Measurements from ENCODE around the gene KLK2.

Gene KLK2

DNA sequence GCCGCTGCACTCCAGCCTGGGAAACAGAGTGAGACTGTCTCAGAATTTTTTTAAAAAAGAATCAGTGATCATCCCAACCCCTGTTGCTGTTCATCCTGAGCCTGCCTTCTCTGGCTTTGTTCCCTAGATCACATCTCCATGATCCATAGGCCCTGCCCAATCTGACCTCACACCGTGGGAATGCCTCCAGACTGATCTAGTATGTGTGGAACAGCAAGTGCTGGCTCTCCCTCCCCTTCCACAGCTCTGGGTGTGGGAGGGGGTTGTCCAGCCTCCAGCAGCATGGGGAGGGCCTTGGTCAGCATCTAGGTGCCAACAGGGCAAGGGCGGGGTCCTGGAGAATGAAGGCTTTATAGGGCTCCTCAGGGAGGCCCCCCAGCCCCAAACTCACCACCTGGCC, at the start of gene KLK2:
KLK2 (plus strand) TSS at position 384 of the 400 bp plus-strand sequence. CDS start 35 bp downstream, outside the sequence.
- DNase-seq (ENCODE audit: low spot score) = no peak

DNA sequence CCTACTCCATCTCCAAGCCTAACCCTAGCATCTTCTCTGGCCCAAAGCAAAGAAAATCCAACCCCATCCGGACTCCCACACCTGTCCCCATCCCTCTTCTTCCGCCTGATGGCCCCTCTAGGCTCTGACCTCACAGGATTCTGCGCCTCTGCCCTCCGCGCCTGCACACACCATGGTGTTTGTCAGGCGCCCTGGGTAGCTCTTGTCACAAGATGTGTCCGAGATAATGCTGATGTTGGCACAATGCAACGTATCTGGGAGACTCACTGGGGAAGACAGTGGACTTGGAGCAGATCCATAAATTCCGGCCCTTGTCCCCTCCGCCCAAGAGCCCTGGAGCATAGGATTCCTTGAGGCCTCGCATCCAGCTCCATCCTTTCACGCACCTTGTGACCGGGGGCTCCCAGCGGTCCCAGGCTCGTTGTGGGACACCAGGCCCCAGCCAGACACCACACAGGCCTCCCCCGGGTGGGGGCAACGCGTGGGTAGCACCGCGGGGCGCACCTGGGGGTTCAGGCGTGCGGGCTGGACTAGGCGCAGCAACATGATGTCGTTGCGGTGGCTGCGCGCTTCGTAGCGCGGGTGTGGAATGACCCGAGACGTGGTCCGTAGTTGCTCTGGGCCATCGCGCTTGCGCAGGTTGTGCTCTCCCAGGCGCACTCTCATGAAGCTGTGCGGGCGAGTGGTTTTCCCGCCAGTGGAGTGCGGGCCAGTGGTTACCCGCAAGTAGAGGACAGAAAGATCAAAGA, 46.6 kb upstream of the KLK2 start:
- DNase-seq (ENCODE audit: low spot score) = no peak

DNA sequence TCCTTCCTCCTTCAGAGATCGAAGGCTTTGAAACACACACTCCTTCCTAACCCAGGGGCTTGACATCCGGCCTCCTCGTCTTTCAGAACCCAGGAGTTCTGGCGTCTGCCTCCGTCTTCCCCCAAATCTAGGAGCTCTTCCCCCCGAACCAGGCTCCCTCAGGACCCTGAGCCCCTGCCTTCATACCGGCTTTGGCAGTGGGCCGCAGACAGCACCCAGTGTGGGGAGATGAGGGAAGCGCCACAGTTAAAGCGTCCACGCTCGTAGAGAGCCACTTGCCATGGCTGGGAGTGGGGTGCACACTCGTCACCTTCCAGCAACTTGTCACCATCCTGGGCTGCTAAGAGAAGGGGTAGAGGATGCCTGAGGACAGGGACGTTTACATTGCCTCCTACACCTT, 45.8 kb upstream of the KLK2 start:
- no peak for DNase-seq (ENCODE audit: low spot score)

DNA sequence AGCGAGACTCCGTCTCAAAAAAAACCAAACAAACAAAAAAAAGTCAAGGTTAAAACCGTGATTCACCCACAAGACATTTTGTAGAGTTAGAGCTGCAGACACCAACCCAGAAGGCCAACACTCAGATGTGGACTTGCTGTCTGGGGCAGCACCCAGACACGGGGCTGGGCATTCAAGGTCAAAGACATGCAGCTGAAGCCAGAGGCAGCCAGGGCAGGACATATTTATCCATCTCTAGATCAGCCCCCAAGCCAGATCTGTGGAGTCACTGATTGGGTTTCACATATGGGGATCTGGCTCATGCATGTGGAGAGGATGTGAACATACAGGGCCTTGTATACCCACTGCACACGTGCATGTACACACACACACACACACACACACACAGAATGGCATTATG, 43.4 kb upstream of the KLK2 start:
- DNase-seq (ENCODE audit: low spot score) = no peak

DNA sequence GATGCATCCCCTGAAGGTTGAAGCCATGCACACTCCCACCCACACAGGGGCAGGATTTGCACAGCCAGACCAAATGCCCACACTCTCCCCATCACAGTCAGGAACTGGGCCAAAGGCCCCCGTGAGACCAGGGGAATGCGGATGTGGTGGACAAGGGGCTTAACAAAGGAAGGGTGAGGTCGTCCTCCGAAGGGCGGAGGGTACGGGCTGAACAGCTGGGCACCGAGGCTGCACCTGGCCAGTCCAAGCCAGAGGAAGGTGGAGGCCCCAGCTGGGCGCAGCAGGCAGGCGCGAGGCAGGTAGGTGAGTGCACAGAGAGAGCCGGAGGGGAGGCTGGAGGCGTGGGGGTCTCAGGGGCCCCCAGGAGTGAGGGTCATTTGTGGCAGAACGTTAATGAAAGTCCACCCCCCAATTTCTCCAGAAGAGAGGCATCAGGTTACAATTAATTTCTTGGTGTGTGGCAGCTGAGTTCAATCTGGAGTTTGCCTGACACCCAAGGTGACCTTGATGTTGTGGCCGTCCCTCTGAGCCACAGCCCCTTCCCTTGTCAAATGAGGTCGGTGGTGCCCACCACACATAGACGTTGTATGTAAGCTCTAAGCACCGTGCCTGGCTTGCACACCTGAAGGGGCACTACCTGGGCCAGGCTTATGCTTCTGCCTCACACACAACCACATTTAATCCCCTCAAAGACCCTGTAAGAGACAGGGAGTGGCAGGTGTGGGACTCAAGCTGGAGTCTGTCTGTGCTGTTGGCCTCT, 42.8 kb upstream of the KLK2 start:
- no peak for DNase-seq (ENCODE audit: low spot score)

DNA sequence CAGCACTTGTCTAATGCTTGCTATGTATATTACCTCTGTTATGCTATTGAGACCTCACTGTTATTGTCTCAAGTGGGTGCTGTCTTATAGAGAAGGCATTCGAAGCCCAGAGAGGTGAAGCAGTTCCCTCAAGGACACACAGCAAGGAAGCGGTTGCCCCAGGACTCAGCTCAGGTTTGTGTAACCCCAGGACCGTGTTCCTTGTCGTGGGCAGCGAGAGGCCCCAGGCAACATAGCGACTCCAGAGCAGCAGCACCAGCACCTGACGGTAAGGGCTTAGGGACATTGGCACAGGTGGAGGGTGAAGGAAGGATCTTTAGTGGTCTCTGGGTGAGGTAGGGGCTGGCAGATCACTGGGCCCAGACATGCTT, 42.2 kb upstream of the KLK2 start:
- DNase-seq (ENCODE audit: low spot score) = no peak

DNA sequence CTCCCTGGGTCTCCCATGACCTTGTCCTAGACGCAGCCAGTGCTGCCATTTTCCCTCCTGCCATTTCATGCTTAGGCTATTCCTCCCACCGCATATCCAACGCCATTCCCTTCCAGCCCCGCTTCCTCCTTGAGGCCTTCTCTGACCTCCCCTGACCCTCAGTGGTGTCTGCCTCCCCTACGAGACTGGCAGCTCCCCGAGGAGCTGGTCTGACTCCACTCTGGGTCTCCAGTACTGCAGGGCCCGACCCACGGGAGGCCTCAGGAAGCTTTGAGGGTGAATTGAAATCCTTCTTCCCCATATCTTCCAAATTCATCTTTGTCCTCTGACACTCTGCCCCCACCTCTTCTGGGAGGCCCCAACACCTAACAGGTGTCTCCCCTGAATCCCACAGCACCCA, 40.6 kb upstream of the KLK2 start:
- no peak for DNase-seq (ENCODE audit: low spot score)

DNA sequence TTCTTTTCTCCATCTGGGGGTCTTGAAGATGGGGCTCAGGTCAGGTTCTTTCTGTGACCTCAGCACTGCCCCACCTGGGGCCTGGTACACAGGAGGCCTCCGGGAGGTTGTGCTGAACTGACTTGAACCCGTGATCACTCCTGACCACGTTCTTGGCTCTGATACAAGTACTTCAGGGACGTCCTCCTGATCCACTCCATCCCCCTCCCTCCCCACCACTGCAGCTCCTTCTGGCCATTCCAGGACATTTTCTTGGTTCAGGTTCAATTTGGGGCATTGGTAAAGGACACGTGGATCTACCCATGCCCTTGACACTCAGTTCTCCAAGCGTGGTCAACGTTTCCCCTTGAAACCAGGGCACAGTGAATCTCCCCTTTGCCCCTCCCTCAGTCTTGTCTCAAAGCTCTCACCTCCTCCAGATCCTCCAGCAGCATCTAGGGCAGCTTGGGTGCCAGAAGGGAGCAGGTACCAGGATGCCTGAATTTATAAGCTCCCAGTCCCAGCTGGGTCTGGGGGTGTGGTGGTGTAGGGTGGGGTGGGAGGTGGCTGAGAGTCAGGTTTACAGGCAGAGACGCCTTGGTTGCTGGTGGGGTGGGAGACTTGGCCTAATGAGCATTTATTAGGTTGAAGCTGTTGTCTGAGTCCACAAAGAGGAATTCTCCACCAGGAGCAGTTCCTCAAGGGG, 40.0 kb upstream of the KLK2 start, which contains the start of gene KLK15:
KLK15 (minus strand) TSS at position 458 of the 685 bp plus-strand sequence. CDS start 2,082 bp downstream, outside the sequence.
- no peak for DNase-seq (ENCODE audit: low spot score)

DNA sequence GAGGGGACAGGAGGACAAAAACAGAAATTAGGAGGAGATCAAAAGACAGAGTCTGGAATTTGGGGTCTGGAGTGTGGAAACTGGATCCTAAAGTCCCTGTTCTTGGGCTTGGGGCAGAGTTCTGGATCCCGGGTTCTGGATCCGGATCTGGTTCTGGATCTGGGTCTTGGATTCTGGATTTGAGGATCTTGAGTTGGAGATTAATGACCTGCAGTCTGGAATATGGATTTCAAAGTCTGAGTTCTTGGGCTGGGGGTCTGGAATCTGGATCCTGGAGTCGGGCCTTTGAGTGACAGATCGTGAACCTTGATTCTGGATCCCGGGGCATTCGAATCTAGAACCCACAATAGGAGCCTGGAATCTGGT, 39.5 kb upstream of the KLK2 start:
- no peak for DNase-seq (ENCODE audit: low spot score)

DNA sequence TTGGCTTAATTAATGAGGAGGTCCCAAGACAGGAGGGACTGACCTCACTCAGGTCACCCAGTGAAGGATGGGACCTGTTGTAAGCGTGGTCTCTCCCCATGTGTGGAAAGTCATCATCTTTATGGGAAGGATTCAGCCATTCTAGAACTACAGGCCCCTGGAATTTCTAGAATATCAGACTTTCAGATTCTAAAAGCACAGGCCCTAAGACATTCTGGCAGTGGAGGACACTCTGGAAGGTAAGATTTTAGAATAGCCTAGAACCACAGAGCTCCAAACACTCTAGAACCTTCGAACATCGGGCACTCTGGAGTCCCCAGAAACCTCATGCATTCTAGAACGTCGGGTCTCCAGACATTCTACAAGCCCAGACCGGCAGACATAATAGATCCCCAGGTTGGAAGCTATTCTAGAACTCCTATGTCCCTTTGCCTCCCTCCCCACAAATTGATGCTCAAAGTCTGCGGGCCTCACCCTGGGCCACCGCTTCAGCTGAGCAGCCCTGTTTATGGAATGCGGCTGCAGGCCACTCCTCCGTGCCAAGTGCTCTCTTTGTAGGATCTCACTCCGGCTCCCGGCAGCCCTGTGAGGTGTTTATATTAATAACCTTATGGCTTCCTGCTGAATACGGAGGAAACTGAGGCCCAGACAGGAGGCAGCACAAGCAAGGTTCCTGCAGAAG, 38.0 kb upstream of the KLK2 start:
- DNase-seq (ENCODE audit: low spot score) = no peak

DNA sequence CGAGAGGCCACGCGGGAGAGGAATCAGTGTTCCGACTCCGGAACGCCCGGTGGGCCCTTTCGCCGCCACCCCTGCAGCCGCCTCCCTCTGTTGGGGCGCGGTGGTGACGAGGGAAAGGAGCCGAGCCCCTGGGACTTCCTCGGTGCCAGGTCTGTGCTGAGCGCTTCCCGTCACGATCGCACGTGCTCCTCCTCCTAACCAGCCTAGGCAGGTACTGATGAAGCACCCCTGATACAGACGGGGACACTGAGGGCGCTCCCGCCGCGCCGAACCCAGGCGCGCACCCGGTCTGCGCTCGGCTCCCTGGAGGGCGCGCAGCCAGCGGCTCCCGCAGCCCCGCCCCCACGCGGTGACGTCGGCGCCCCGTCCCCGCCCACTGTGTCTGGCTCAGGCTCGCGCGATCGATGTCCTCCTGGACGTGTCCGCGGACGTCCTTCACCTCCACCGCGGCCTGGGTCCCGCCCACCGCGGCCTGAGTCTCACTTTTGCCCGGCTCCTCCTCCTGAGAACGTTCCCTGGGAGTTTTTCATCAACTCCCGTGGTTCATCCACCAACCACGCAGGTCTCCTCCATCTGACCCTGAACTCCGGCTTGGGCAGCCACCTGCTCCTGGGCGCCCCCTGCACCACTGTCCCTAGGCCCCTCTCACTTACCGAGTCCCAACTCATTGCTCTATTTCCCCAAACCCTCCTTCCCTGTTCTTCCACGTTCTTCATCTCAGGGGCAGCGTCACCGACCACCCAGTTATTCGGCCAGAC, 37.3 kb upstream of the KLK2 start:
- DNase-seq (ENCODE audit: low spot score) = peak; percentile 33

DNA sequence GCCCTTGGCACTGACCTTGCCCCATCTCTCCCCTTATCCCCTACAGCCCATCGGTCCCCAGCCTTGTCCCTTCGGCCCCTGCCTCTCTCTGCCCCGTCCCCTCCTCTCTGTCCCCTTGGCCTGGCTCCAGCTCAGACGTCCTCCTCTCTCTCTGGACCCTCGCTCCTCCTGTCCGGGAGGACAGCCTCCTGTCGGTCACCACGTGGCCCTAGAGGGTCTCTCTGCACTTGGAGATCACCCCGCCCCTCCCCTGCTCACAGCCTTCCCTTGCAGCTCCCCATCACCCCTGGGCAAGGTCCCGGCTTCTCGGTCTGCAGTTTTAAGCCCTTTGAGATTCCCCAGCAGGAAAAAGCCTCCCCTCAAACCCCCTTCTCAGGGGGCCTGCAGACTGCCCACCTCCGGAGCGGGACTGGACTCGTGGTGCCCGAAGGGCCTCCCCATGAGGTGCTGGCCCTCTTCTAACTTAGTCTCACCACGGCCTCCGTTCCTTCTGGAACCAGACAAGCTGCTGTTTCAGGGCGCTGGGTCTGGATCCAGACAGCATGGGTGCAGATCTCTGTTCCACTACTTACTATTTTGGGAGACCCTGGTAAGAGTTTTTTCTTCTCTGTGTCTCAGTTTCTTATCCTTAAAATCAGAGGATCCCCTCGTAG, 36.6 kb upstream of the KLK2 start:
- no peak for DNase-seq (ENCODE audit: low spot score)

DNA sequence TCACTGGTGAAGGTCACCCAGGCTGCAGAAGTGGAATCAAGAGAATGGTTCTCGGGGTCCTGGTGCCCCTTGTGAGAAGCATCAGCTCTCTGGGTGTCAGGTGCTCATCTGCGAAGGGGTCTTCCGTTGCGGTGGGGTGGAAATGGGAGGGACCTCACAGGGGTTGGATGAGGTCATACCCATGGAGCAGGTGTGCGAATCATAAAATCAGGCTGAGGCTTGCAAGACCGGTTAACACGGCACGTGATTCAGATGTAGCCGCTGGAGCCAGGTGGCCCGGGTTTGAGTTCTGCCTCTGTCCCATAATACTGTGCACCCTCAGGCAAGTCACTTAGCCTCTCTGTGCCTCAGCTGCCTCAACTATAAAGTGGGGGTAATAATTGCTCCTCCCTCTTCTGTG, 35.9 kb upstream of the KLK2 start:
- DNase-seq (ENCODE audit: low spot score) = no peak

DNA sequence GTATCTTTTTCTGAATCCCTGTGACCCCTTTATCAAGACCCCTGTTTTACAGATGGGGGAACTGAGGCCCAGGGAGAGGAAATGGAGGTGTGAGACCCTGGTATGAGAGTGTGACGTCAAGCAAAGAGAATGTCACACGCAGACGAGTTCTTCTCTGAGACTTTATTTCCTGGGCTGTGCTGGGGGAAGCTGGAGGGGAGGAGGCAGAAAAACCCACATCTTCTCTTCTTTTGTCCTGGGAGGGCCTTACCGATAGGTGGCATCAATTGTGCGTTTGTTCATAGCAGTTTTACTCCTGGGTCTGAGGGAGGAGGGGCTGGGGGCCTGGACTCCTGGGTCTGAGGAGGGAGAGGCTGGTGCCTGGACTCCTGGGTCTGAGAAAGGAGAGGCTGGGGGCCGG, 35.0 kb upstream of the KLK2 start:
- DNase-seq (ENCODE audit: low spot score) = no peak

DNA sequence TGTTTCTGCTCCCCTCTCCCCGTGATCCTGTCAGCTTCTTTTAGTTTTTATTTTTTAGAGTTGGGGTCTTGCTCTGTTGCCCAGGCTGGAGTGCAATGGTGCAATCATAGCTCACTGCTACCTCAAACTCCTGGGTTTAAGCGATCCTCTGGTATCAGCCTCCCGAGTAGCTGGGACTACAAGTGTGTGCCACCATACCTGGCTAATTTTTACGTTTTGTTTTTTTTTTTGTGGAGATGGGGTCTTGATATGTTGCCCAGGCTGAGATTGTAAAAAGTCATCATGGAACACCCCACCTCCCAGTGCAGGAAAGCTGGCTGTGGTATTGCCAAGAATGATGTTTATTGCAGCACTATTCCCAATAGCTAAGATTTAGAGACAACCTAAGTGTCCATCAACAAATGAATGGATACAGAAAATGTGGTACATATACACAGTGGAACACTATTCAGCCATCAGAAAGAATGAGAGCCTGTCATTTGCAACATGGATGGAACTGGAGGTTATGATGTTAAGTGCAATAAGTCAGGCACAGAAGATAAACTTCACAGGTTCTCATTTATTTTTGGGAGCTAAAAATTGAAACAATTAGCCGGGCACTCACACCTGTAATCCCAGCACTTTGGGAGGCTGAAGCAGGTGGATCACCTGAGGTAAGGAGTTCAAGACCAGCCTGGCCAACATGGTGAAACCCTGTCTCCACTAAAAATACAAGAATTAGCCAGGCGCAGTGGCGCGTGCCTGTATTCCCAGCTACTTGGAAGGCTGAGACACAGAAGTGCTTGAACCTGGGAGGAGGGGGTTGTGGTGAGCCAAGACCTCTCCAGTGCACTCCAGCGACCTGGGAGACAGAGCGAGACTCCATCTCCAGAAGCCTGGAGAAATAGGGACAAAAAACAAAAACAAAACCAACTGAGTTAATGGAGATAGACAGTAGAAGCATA, 33.3 kb upstream of the KLK2 start:
- DNase-seq (ENCODE audit: low spot score) = no peak

DNA sequence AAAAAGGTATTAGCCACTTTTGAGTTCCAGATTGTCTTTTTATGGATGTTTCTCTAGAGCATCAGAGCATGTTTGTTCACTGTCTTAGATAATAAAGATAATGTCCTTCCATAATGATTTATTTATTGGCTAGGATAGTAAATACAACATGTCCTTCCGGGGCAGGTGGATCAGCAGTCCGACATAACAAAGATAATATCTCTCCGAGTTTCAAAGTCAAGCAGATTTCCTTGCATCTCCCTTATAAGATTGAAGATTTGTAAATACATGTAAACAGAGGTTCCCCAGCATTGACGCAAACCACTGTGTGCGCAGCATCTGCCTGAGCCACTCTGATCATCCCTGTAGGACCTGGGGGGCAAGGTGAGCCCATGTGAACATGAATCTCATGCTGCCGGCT, 31.1 kb upstream of the KLK2 start:
- DNase-seq (ENCODE audit: low spot score) = no peak

DNA sequence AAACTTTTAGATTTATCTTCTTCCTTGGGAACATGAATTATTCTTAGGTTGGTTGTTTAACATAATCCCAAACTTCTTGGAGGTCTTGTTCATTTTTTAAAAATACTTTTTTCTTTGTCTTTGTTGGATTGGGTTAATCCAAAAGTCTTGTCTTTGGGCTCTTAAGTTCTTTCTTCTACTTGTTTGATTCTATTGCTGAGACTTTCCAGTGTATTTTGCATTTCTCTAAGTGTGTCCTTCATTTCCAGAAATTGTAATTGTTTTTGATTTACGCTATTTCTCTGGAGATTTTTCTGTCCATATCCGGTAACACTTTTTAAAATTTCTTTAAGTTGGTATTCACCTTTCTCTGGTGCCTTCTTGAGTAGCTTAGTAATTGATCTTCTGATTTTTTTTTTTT, 30.0 kb upstream of the KLK2 start:
- no peak for DNase-seq (ENCODE audit: low spot score)

DNA sequence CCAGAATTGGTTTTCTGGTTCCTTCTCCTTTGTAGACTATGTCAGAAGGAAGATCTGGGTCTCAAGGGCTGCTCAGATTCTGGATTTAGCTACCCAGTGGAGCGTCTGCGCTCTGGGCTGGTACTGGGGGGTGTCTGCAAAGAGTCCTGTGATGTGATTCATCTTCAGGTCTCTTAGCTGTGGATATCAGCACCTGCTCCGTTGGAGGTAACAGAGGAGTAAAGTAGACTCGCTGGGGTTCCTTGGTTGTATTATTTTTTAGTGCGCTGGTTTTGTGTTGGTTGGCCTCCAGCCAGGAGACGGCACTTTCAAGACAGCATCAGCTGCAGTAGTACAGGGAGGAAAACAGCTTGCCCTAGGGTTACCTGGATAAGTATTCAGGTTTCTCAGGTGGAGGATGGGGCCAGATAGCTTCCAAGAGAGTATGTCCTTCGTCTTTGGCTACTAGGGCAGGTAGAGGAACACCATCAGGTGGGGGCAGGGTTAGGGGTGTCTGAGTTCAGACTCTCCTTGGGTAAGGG, 29.5 kb upstream of the KLK2 start:
- no peak for DNase-seq (ENCODE audit: low spot score)

DNA sequence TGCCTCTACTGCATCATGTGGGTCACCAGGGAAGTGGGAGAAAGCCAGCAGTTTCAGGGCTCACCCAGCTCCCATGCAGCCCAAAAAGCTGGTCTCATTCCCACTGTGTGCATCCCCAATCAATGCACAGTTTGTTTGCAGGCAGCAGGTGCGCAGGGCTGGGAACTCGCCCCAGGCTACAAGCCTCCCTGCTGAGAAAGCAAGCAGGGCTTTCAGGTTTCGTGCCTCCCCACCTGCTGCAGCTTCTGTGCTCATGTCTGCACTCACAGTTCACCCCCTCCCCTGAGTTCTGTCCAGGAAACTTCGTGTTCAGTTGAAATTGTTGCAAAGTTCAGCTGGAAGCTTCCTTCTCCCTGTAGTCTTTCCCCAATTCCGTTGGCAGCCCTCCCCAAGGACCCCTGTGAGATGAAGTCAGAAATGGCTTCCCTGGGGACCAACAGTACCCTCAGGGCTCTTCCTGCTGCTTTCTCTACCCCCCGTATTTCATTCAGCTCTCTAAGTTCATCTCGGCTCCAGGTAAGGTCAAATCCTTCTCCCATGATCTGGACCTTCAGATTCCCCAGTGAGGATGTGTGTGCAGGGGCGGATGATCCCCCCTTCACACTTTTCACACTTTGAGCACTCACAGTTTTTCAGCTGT, 28.8 kb upstream of the KLK2 start:
- DNase-seq (ENCODE audit: low spot score) = no peak
